ENCODE measurements around the gene MRPL37.

DNA sequence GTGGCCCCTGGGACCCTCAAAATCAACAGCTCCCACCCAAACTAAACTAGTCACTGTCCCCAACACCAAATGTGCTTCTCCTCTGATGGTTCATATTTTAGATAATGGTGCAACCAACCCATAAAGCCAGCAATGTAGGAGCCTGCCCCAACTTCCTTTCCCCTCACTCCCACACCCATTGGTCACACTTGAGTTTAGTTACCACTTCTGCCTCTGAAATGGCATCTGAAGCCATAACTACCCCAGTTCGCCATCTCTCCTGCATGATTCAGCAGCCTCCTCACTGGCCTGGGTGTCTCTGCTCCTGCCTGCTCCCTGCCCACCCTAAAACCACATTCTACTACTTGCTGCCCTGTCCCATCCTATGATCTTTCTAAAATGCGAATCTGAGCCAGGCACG lies 43.8 kb upstream of the MRPL37 start:
- TF ChIP-seq, protein P1, sequence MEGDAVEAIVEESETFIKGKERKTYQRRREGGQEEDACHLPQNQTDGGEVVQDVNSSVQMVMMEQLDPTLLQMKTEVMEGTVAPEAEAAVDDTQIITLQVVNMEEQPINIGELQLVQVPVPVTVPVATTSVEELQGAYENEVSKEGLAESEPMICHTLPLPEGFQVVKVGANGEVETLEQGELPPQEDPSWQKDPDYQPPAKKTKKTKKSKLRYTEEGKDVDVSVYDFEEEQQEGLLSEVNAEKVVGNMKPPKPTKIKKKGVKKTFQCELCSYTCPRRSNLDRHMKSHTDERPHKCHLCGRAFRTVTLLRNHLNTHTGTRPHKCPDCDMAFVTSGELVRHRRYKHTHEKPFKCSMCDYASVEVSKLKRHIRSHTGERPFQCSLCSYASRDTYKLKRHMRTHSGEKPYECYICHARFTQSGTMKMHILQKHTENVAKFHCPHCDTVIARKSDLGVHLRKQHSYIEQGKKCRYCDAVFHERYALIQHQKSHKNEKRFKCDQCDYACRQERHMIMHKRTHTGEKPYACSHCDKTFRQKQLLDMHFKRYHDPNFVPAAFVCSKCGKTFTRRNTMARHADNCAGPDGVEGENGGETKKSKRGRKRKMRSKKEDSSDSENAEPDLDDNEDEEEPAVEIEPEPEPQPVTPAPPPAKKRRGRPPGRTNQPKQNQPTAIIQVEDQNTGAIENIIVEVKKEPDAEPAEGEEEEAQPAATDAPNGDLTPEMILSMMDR (IDR thresholded peaks at IDR 0.05; ENCODE audit: borderline replicate concordance, extremely low read depth, low read length, poor library complexity, severe bottlenecking) = no peak
- no peak for TF ChIP-seq EZH2 (IDR thresholded peaks at IDR 0.05; ENCODE audit: borderline replicate concordance, low read depth, low read length, severe bottlenecking)
